OCI-LY3 (cell line): ENCODE results near the gene RNU1-1.
"Not testable (repeated sequence)": the region's sequence is repeated elsewhere in the genome, so short reads cannot be mapped to it uniquely, and the experiment has no call there.

Source experiments
- CTCF ChIP-seq: fragments of 200-600, 300-600 bp; sonication (generic); IDR thresholded peaks from 2 replicates; pipeline ENCODE4 v1.5.1; 2014; ENCODE audit warnings: antibody characterized with exemption, low read length, low read depth
- EZH2phosphoT487 ChIP-seq: fragments of 200-600 bp; shearing (Covaris generic); IDR thresholded peaks from 2 replicates; pipeline ENCODE4 v1.6.1; 2018; ENCODE audit warnings: antibody characterized with exemption, mixed run types, low read depth

- TF ChIP-seq CTCF, EZH2phosphoT487: not testable (repeated sequence)
Measured at GRCh38 chr1:16540421-16540893, 26.4 kb upstream of the RNU1-1 start.
